ENCODE data around the gene AVPI1. TPM values are rescaled to one million over a fixed set of nuclear protein-coding genes. Genes with fewer than 3 reads are reported as not detected.
A peak's percentile ranks its signal among the peaks of the same experiment; 100 is the strongest.
"Not testable (repeated sequence)": the region's sequence is repeated elsewhere in the genome, so short reads cannot be mapped to it uniquely, and the experiment has no call there.

Gene AVPI1
- total and polyA plus RNA-seq, 2 donors from 2014 or later: 10.7 to 15.5 TPM

DNA sequence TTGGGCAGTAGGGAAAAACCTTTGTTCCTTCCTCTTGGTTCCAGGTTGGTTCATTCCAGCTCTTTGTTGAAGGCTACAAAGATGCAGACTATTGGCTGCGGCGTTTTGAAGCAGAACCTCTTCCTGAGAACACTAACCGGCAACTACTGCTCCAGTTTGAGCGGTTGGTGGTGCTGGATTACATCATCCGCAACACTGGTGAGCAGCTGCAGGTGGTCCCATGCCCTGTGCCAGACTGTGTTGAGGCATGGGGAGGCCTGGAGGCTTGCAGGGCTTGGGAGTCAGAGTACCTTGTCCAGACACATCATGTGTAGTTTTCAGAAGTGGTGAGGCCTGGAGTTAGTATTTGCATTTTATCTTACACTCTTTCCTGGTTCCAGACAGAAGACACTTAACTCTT, 30.3 kb downstream of the AVPI1 start:
- H3K4me1 ChIP-seq (ENCODE audit: control insufficient read depth in 2 of 3, insufficient read depth in 2 of 3, low read depth in 1 of 3, low read length in 3 of 3): no peaks in the 10 kb centered on the region
- TF ChIP-seq, protein P1, sequence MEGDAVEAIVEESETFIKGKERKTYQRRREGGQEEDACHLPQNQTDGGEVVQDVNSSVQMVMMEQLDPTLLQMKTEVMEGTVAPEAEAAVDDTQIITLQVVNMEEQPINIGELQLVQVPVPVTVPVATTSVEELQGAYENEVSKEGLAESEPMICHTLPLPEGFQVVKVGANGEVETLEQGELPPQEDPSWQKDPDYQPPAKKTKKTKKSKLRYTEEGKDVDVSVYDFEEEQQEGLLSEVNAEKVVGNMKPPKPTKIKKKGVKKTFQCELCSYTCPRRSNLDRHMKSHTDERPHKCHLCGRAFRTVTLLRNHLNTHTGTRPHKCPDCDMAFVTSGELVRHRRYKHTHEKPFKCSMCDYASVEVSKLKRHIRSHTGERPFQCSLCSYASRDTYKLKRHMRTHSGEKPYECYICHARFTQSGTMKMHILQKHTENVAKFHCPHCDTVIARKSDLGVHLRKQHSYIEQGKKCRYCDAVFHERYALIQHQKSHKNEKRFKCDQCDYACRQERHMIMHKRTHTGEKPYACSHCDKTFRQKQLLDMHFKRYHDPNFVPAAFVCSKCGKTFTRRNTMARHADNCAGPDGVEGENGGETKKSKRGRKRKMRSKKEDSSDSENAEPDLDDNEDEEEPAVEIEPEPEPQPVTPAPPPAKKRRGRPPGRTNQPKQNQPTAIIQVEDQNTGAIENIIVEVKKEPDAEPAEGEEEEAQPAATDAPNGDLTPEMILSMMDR (IDR thresholded peaks at IDR 0.05; ENCODE audit: borderline replicate concordance, extremely low read depth, insufficient read depth): no peak
- H3K36me3 ChIP-seq (ENCODE audit: control insufficient read depth in 2 of 3, insufficient read depth in 3 of 3, low read length in 3 of 3): peaks cover 6 to 21% (median 15%) of the 10 kb centered on the region in 3 donors
- H3K9ac ChIP-seq (ENCODE audit: low read length in 3 of 3): no peak overlapping the region
- DNase-seq (no peak), FAIRE-seq (no peak)
- H3K4me3 ChIP-seq (ENCODE audit: low read length in 3 of 3): no peak overlapping the region
- H3K27ac ChIP-seq (ENCODE audit: low read depth in 2 of 2, low read length in 2 of 2): no peak overlapping the region
- no peaks in the 10 kb centered on the region for H3K27me3 ChIP-seq (ENCODE audit: control insufficient read depth, insufficient read depth, low read length)
- no peaks in the 10 kb centered on the region for H3K9me3 ChIP-seq (ENCODE audit: control insufficient read depth in 2 of 3, insufficient read depth in 1 of 3, low read length in 3 of 3)
- intact Hi-C loops (cut with DNase I): no loop called here

DNA sequence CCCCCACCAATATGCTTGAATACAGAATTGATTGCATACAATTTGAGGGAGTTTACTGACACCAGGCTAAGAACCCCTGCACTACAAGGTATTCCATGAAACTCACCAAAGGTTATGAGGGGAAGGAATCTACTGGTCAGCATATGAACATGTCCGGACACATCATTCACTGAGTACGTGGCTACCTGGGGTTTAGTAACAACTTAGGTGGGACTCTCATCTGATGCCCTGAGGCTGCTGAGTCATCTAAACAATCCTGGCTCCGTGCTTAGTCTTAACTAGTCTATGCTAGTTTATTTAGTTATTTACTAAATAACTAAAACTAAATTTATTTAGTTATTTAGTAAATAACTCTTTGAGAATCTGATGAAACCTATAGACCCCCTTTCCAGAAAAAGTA, 35.3 kb downstream of the AVPI1 start:
- Histone ChIP-seq H3K9ac (ENCODE audit: low read length in 3 of 3) (no peak overlapping the region), H3K27me3 (ENCODE audit: control insufficient read depth, insufficient read depth, low read length) (no peaks in the 10 kb centered on the region), H3K36me3 (ENCODE audit: control insufficient read depth in 2 of 3, insufficient read depth in 3 of 3, low read length in 3 of 3) (peaks cover 6 to 27% (median 16%) of the 10 kb centered on the region in 3 donors), H3K9me3 (ENCODE audit: control insufficient read depth in 2 of 3, insufficient read depth in 1 of 3, low read length in 3 of 3) (no peaks in the 10 kb centered on the region), H3K4me1 (ENCODE audit: control insufficient read depth in 2 of 3, insufficient read depth in 2 of 3, low read depth in 1 of 3, low read length in 3 of 3) (peaks cover 0 to 5% (median 2%) of the 10 kb centered on the region in 3 donors), H3K27ac (ENCODE audit: low read depth in 2 of 2, low read length in 2 of 2) (no peak overlapping the region), H3K4me3 (ENCODE audit: low read length in 3 of 3) (no peak overlapping the region)
- FAIRE-seq (no peak), DNase-seq (no peak)
- TF ChIP-seq, protein P1 (IDR thresholded peaks at IDR 0.05; ENCODE audit: borderline replicate concordance, extremely low read depth, insufficient read depth): no peak
- intact Hi-C loops (cut with DNase I): no loop called here

DNA sequence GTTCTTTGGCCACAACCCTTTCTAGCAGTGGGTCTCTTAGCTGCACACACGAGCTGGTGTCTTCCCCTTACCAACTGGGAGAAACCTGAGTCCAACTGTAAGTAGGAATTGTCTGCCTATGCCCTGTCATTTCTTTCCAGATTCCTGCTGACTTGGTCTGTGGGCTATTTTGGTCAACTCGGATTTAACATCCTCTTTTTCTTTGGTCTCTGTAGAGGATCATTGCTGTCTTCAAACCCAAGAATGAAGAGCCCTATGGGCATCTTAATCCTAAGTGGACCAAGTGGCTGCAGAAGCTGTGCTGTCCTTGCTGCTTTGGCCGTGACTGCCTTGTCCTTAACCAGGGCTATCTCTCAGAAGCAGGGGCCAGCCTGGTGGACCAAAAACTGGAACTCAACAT, 36.3 kb downstream of the AVPI1 start:
- no peak for FAIRE-seq
- TF ChIP-seq, protein P1 (IDR thresholded peaks at IDR 0.05; ENCODE audit: borderline replicate concordance, extremely low read depth, insufficient read depth): no peak
- Histone ChIP-seq H3K27me3 (ENCODE audit: control insufficient read depth, insufficient read depth, low read length) (no peaks in the 10 kb centered on the region), H3K9me3 (ENCODE audit: control insufficient read depth in 2 of 3, insufficient read depth in 1 of 3, low read length in 3 of 3) (no peaks in the 10 kb centered on the region), H3K4me1 (ENCODE audit: control insufficient read depth in 2 of 3, insufficient read depth in 2 of 3, low read depth in 1 of 3, low read length in 3 of 3) (peaks cover 0 to 5% (median 2%) of the 10 kb centered on the region in 3 donors), H3K9ac (ENCODE audit: low read length in 3 of 3) (no peak overlapping the region), H3K4me3 (ENCODE audit: low read length in 3 of 3) (no peak overlapping the region), H3K36me3 (ENCODE audit: control insufficient read depth in 2 of 3, insufficient read depth in 3 of 3, low read length in 3 of 3) (peaks cover 3 to 16% (median 14%) of the 10 kb centered on the region in 3 donors), H3K27ac (ENCODE audit: low read depth in 2 of 2, low read length in 2 of 2) (no peak overlapping the region)
- no peak for DNase-seq
- intact Hi-C loops (cut with DNase I): no loop called here

DNA sequence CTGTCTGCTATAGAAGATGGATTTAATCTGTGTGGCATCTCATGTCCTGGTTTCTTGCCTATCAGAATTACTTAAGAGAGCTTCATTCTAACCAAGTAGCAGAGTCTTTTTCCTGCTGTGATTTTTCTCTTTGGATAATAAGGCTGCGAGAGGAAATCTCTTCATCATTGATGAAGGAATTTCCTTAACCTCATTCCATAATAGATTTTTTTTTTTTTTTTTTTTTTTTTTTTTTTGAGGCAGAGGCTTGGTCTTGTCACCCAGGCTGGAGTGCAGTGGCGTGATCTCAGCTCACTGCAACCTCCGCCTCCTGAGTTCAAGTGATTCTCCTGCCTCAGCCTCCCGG, 37.7 kb downstream of the AVPI1 start:
- H3K4me3 ChIP-seq (ENCODE audit: low read length in 3 of 3): not testable (repeated sequence)

More for the DNA sequence above, 37.7 kb downstream of the AVPI1 start:
- H3K9me3 ChIP-seq (ENCODE audit: control insufficient read depth in 2 of 3, insufficient read depth in 1 of 3, low read length in 3 of 3); H3K9ac ChIP-seq (ENCODE audit: low read length in 3 of 3); DNase-seq; H3K4me1 ChIP-seq (ENCODE audit: control insufficient read depth in 2 of 3, insufficient read depth in 2 of 3, low read depth in 1 of 3, low read length in 3 of 3); intact Hi-C loops (cut with DNase I); H3K27me3 ChIP-seq (ENCODE audit: control insufficient read depth, insufficient read depth, low read length); FAIRE-seq: not testable (repeated sequence)
- peaks cover 3 to 21% (median 18%) of the 10 kb centered on the region in 3 donors for H3K36me3 ChIP-seq (ENCODE audit: control insufficient read depth in 2 of 3, insufficient read depth in 3 of 3, low read length in 3 of 3)
- H3K27ac ChIP-seq (ENCODE audit: low read depth in 2 of 2, low read length in 2 of 2): peak overlapping the region in 1 of 2 donors; percentile 41

All from kidney (tissue), 14 donors.